Stimulated activated CD4-positive, alpha-beta T cell treated with anti-CD3 and anti-CD28 coated beads, Interleukin-15, amount 100 ng/mL, for 48 hours (primary cell): ENCODE measurements around the gene RAB15.

Experiments used
- DNase-seq, 2 donors: peaks; one replicate each; pipeline ENCODE4 v3.0.0-alpha.2; 2020; ENCODE audit warnings: low read depth in 2 of 2

RAB15 gene

GRCh38 chr14:64955297-64955696 is 16.8 kb downstream of the RAB15 start:
- DNase-seq, result no peak

- no peak for DNase-seq
Measured at GRCh38 chr14:64954491-64955240, 17.5 kb downstream of the RAB15 start.

- no peak for DNase-seq
Measured at GRCh38 chr14:64953661-64954060, 18.5 kb downstream of the RAB15 start.

GRCh38 chr14:64953310-64953654 is 18.9 kb downstream of the RAB15 start:
- DNase-seq, result no peak

GRCh38 chr14:64952598-64953309 is 19.4 kb downstream of the RAB15 start:
- DNase-seq, result no peak

GRCh38 chr14:64951724-64952123 is 20.4 kb downstream of the RAB15 start:
- no peak for DNase-seq

- no peak for DNase-seq
Measured at GRCh38 chr14:64951291-64951690, 20.8 kb downstream of the RAB15 start.

GRCh38 chr14:64950889-64951288 is 21.2 kb downstream of the RAB15 start:
- no peak for DNase-seq

- DNase-seq, result no peak
Measured at GRCh38 chr14:64948612-64949210, 23.4 kb downstream of the RAB15 start.

GRCh38 chr14:64947710-64948611 is 24.2 kb downstream of the RAB15 start:
- no peak for DNase-seq

- DNase-seq, result no peak
Measured at GRCh38 chr14:64946310-64947045, 25.7 kb downstream of the RAB15 start.

- DNase-seq, result no peak
Measured at GRCh38 chr14:64945431-64946178, 26.5 kb downstream of the RAB15 start.

GRCh38 chr14:64944861-64945260 is 27.3 kb downstream of the RAB15 start:
- DNase-seq, result no peak

- no peak for DNase-seq
Measured at GRCh38 chr14:64944041-64944440, 28.1 kb downstream of the RAB15 start.

- DNase-seq, result no peak
Measured at GRCh38 chr14:64943556-64943955, 28.6 kb downstream of the RAB15 start.

- DNase-seq, result no peak
Measured at GRCh38 chr14:64942531-64943111, 29.5 kb downstream of the RAB15 start, which contains the start of gene GPX2. GPX2 (minus strand) TSS chr14:64942745; CDS start chr14:64942726, 19 bp downstream.

GRCh38 chr14:64940336-64940910 is 31.7 kb downstream of the RAB15 start:
- no peak for DNase-seq

- DNase-seq, result no peak
Measured at GRCh38 chr14:64939817-64940190, 32.3 kb downstream of the RAB15 start.

- no peak for DNase-seq
Measured at GRCh38 chr14:64938972-64939816, 32.9 kb downstream of the RAB15 start.
